OCI-LY1 (cell line): ENCODE results near the gene HTT.

Experiments
- H2AFZ ChIP-seq: fragments of 200-600 bp; sonication (generic), shearing (Covaris generic); 2 replicates; pipeline ENCODE4 v1.6.0; 2014; ENCODE audit warnings: antibody characterized with exemption, mild to moderate bottlenecking, low read length
- H3F3A ChIP-seq: fragments of 200-600 bp; sonication (generic), shearing (Covaris generic); 2 replicates; pipeline ENCODE4 v1.6.0; 2014; ENCODE audit warnings: mild to moderate bottlenecking, antibody characterized with exemption, low read length, moderate library complexity; ENCODE audit not compliant: insufficient read depth
- H3K27ac ChIP-seq: fragments of 200-600 bp; sonication (generic); 2 replicates; pipeline ENCODE4 v1.5.1; 2014; ENCODE audit warnings: low read length, mixed run types, mild to moderate bottlenecking, low read depth; ENCODE audit not compliant: poor library complexity, severe bottlenecking
- H3K27me3 ChIP-seq: fragments of 200-600 bp; sonication (generic); 2 replicates; pipeline ENCODE4 v1.6.0; 2014; ENCODE audit warnings: antibody characterized with exemption, mild to moderate bottlenecking, low read length, moderate library complexity; ENCODE audit not compliant: insufficient read depth
- H3K36me3 ChIP-seq: fragments of 200-600 bp; sonication (generic); 2 replicates; pipeline ENCODE4 v1.6.1; 2014; ENCODE audit warnings: mild to moderate bottlenecking, antibody characterized with exemption, low read length, moderate library complexity, mixed read lengths; ENCODE audit not compliant: insufficient read depth
- H3K4me1 ChIP-seq: fragments of 200-600 bp; sonication (generic); 2 replicates; pipeline ENCODE4 v1.5.1; 2014; ENCODE audit warnings: mild to moderate bottlenecking, low read length, moderate library complexity; ENCODE audit not compliant: insufficient read depth, severe bottlenecking
- H3K4me2 ChIP-seq: fragments of 200-600 bp; sonication (generic), shearing (Covaris generic); 2 replicates; pipeline ENCODE4 v1.6.1; 2014; ENCODE audit warnings: low read length
- H3K4me3 ChIP-seq: fragments of 200-600 bp; sonication (generic); 2 replicates; pipeline ENCODE4 v1.5.1; 2014; ENCODE audit warnings: low read length, low read depth, mild to moderate bottlenecking, mixed read lengths; ENCODE audit not compliant: poor library complexity, severe bottlenecking
- H3K79me2 ChIP-seq: fragments of 200-600 bp; shearing (Covaris generic); 2 replicates; pipeline ENCODE4 v1.6.1; 2016; ENCODE audit warnings: mixed run types, low read length, mixed read lengths; ENCODE audit not compliant: insufficient read depth
- H3K9ac ChIP-seq: fragments of 200-600 bp; sonication (generic), shearing (Covaris generic); 2 replicates; pipeline ENCODE4 v1.6.1; 2014; ENCODE audit warnings: mild to moderate bottlenecking, low read length, mixed read lengths
- H3K9me2 ChIP-seq: fragments of 200-600 bp; sonication (generic), shearing (Covaris generic); 2 replicates; pipeline ENCODE4 v1.6.1; 2014; ENCODE audit warnings: low read depth, mild to moderate bottlenecking, low read length, mixed read lengths
- H3K9me3 ChIP-seq: fragments of 200-600 bp; shearing (Covaris generic); 2 replicates; pipeline ENCODE4 v1.6.1; 2014; ENCODE audit warnings: low read length, mixed read lengths
- H4K20me1 ChIP-seq: fragments of 200-600 bp; sonication (generic), shearing (Covaris generic); 2 replicates; pipeline ENCODE4 v1.6.0; 2016; ENCODE audit warnings: mild to moderate bottlenecking, low read length; ENCODE audit not compliant: insufficient read depth
- EZH2 ChIP-seq: fragments of 200-600 bp; sonication (generic), shearing (Covaris generic); IDR thresholded peaks from 2 replicates; pipeline ENCODE4 v1.8.0; 2017; ENCODE audit warnings: borderline replicate concordance, mixed run types, mild to moderate bottlenecking, antibody characterized with exemption, low read length, moderate library complexity, mixed read lengths
- TF ChIP-seq, protein P1 (sequence below): fragments of 200-600 bp; sonication (generic), shearing (Covaris generic); IDR thresholded peaks from 2 replicates; pipeline ENCODE4 v1.5.1; 2017; ENCODE audit warnings: mild to moderate bottlenecking, antibody characterized with exemption, low read length, moderate library complexity, mixed read lengths

HTT gene

DNA sequence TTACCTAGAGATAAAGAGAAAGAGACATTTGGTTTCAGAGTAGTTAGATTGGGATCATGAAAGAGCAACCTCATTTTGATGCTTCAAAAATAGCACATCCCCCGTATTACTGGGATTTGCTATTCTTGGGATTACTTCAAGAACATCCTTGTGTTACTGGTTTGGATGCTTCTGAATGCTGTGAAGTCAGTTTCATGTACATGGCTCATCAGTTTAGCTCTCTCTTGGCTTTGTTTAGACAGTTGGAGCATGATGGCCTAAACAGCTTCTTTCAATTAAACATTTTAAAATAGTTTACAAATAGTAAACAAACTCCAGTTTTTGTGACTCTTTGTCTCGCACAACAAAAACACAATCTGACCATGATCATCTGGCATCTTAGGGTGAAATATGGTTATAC is 23.9 kb downstream of the HTT start:
- H3K9ac ChIP-seq: no peak overlapping the region
- H3K36me3 ChIP-seq: peaks cover 4% of the 10 kb centered on the region; the same call in 1 of the 2 replicates
- no peaks in the 10 kb centered on the region for H3K4me1 ChIP-seq
- H3K4me3 ChIP-seq: no peak overlapping the region
- no peaks in the 10 kb centered on the region for H3K27me3 ChIP-seq
- no peaks in the 10 kb centered on the region for H3F3A ChIP-seq
- no peak overlapping the region for H3K4me2 ChIP-seq
- H4K20me1 ChIP-seq: no peaks in the 10 kb centered on the region
- TF ChIP-seq, protein P1, sequence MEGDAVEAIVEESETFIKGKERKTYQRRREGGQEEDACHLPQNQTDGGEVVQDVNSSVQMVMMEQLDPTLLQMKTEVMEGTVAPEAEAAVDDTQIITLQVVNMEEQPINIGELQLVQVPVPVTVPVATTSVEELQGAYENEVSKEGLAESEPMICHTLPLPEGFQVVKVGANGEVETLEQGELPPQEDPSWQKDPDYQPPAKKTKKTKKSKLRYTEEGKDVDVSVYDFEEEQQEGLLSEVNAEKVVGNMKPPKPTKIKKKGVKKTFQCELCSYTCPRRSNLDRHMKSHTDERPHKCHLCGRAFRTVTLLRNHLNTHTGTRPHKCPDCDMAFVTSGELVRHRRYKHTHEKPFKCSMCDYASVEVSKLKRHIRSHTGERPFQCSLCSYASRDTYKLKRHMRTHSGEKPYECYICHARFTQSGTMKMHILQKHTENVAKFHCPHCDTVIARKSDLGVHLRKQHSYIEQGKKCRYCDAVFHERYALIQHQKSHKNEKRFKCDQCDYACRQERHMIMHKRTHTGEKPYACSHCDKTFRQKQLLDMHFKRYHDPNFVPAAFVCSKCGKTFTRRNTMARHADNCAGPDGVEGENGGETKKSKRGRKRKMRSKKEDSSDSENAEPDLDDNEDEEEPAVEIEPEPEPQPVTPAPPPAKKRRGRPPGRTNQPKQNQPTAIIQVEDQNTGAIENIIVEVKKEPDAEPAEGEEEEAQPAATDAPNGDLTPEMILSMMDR: no peak
- no peak overlapping the region for H2AFZ ChIP-seq
- H3K27ac ChIP-seq: no peak overlapping the region
- no peaks in the 10 kb centered on the region for H3K9me2 ChIP-seq
- H3K79me2 ChIP-seq: no peaks in the 10 kb centered on the region
- H3K9me3 ChIP-seq: no peaks in the 10 kb centered on the region

DNA sequence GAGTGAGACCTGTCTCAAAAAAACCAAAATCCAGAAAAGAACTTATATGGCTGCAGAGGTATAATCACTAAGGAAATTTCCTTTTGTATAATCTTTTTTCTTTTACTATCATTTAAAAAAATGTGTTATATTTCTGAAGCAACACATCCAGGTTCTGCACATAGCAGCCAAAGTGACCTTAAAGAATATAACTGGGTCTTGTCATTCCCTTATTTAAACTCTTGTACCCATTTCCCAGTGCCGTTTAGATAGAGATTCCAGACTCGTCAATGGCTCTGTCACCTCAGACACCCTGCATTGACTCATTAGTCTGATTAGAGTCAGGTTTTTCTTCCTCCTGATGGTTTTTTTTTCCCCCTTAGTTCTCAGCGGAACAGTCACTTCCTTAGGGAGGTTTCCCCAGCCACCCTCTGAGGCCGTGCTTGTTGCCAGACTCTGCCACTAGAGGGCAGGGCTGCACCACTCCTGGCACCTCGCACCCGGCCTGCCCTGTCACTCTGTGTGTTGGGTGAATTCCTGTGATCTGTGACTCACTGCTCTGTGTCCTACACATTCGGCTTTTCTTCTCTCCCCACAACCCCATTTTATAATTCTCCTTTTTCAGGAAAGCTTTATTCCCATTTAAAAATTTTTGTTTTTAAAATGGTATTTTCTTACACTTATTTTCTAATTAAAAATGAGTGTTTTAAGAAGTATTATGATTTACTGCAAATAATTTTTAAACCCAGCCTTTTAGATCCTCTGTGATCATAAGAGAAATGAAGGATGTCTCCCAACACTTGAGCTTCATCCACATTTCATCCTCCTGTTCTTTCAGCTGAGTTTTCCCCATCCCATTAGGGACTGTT is 32.1 kb downstream of the HTT start:
- H4K20me1 ChIP-seq: no peaks in the 10 kb centered on the region
- no peak overlapping the region for H3K4me3 ChIP-seq
- no peaks in the 10 kb centered on the region for H3K79me2 ChIP-seq
- H3K9me2 ChIP-seq: no peaks in the 10 kb centered on the region
- no peaks in the 10 kb centered on the region for H3K9me3 ChIP-seq
- peaks cover 29% of the 10 kb centered on the region for H3K36me3 ChIP-seq
- H3K27ac ChIP-seq: no peak overlapping the region
- no peak overlapping the region for H2AFZ ChIP-seq
- H3K4me2 ChIP-seq: no peak overlapping the region
- H3K27me3 ChIP-seq: no peaks in the 10 kb centered on the region
- H3F3A ChIP-seq: no peaks in the 10 kb centered on the region
- no peaks in the 10 kb centered on the region for H3K4me1 ChIP-seq
- no peak overlapping the region for H3K9ac ChIP-seq
- TF ChIP-seq, protein P1: peak; percentile 70
- no peak for TF ChIP-seq EZH2

DNA sequence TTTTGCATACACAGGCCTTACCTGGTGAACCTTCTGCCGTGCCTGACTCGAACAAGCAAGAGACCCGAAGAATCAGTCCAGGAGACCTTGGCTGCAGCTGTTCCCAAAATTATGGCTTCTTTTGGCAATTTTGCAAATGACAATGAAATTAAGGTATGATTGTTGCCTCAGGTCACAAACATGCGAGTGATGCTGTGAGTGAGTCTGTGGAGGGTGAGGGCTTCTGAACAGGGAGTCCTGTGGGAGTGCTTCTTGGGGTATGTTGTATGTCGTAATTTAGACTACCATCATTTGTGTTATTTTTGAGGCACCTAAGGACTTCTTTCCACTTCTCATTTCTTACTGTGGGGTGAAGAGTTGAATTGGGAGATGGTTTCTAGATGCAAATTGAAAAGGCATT is 32.8 kb downstream of the HTT start:
- no peak overlapping the region for H2AFZ ChIP-seq
- H3K27ac ChIP-seq: no peak overlapping the region
- H3K4me2 ChIP-seq: no peak overlapping the region
- no peaks in the 10 kb centered on the region for H3K4me1 ChIP-seq
- H3K9me2 ChIP-seq: no peaks in the 10 kb centered on the region
- H3K9me3 ChIP-seq: no peaks in the 10 kb centered on the region
- no peaks in the 10 kb centered on the region for H3F3A ChIP-seq
- TF ChIP-seq EZH2: no peak
- TF ChIP-seq, protein P1: no peak
- no peaks in the 10 kb centered on the region for H3K27me3 ChIP-seq
- no peak overlapping the region for H3K4me3 ChIP-seq
- H3K36me3 ChIP-seq: peaks cover 36% of the 10 kb centered on the region
- no peaks in the 10 kb centered on the region for H4K20me1 ChIP-seq
- no peak overlapping the region for H3K9ac ChIP-seq
- H3K79me2 ChIP-seq: no peaks in the 10 kb centered on the region
